NCI-H748 (cell line): ENCODE results near the gene FDXACB1.
"Not testable (repeated sequence)": the region's sequence is repeated elsewhere in the genome, so short reads cannot be mapped to it uniquely, and the experiment has no call there.

ENCODE experiments used
- DNase-seq: peaks from one replicate; lab custom pipeline; 2025; ENCODE audit not compliant: unreplicated experiment; lab: John Stamatoyannopoulos, UW

FDXACB1 gene

DNA sequence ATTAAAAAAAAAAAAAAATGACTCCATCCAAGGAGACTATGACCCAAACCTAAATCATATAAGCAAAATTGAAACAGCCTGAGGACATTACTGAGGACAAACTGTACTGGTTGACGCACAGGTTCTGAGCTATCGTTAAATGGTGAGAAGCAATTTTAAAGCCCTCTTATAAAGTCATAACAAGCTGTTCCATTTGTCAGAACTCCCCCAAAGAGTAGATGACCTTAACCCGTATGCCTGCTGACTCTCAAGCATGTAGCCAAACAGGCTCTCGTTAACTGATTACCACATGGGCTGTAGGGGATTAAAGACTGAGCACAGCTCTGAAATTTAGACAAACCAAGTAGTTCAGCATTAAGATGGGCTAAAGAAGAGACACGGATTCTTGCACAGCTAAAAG, 30.4 kb upstream of the FDXACB1 start:
- no peak for DNase-seq

DNA sequence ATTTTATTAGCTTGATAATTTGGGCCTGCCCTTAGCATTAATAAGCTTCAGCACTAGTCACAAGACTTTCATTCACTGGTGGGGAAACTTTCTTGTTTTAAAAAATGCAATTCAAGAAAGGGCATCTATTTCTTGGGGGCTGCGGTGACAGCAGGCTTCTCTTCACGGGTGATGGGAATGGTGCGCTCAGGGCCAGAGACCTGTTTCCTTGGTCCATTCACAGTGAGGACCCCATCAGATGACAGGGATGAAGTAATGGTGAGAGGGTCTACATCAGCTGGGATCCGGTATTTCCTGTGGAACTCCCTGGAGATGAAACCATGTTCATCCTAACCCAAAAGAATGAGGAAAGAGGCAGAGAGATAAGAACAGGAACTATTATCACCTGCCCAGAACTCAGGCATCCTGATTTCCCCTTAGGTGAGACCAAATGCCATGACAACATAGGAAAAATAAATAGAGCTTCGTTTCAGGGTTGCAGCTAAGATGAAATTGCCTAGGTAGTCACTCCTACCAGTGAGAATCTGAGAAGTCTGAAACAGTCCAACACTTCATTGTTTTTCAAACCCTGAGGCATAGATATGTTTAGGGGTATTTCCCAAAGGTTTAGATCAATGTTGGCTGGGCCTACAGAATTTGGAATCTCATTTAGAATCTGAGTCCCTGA, 29.8 kb upstream of the FDXACB1 start:
- DNase-seq: no peak

DNA sequence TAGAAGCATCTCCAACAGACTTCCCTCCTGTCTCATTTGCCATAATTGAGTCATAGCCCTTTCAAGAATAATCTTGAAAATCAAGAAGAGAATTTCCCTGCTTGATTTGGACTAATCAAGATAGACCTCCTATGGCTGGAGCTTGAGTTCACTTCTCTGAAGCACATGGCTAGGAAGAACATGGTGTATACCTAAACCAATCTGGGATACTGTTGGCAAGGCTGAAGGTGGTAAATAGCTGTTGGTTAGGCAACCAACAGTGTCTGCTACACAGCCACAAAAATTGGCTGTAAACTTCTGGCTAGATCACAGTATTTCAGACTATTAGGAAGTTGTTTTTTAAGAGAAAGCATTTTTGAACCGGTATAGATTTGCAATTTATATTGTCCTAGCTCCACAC, 27.7 kb upstream of the FDXACB1 start:
- DNase-seq: no peak

DNA sequence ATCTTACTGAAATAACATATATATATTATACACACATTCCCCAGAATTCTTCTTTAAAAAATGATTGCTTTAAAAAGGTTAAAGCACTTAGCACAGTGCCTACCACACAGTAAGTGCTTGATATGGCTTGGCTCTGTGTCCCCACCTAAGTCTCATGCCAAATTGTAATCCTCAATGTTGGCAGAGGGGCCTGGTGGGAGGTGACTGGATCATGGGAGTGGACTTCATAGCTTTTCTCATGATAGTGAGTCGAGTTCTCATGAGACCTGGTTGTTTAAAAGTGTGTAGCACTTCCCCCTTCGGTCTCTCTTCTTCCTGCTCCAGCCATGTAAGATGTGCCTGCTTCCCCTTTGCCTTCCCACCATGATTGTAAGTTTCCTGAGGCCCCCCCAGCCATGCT, 26.4 kb upstream of the FDXACB1 start:
- DNase-seq: no peak

DNA sequence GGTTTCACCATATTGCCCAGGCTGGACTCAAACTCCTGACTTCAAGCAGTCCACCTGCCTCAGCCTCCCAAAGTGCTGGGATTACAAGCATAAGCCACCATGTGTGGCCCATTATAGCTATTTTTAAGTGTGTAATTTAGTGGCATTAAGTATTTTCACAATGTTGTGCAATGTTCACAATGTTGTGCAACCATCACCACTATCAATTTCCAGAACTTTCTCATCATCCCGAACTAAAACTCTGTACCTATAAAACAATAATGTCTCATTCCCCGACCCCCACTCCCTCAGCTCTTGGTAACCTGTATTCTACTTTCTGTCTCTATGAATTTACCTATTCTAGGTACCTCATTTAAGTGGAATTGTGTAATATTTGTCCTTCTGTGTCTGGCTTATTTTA, 7.9 kb upstream of the FDXACB1 start:
- no peak for DNase-seq

DNA sequence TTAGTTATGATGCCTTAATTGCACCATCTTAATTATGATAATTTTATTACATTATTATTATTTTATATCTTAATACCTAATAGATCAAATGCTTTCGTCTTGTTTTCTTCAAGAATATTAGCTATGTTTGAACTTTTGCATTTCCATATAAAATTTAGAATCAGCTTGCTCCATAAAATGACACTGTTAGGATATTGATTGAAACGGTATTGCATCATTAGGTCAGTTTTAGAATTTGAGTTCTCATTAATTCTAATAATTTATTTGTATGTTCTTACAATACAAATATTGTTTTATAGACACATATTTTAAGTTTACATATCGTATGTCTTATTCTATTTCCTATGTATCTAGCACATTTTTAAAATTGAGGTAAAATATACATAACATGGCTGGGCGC, 7.1 kb upstream of the FDXACB1 start:
- DNase-seq: no peak

DNA sequence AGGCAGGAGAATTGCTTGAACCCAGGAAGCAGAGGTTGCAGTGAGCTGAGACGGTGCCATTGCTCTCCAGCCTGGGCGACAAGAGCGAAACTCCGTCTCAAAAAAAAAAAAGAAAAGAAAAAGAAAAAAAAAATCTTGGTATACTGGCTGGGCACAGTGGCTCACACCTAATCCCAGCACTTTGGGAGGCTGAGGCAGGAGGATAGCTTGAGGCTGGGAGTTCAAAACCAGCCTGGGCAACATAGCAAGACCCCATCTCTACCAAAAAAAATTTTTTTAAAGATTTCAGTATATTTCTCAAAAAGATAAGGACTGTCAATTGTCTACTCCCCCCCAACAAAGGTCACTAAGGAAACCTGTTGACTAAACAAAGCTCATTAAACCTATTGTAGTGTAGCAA, 6.1 kb upstream of the FDXACB1 start:
- DNase-seq: not testable (repeated sequence)

DNA sequence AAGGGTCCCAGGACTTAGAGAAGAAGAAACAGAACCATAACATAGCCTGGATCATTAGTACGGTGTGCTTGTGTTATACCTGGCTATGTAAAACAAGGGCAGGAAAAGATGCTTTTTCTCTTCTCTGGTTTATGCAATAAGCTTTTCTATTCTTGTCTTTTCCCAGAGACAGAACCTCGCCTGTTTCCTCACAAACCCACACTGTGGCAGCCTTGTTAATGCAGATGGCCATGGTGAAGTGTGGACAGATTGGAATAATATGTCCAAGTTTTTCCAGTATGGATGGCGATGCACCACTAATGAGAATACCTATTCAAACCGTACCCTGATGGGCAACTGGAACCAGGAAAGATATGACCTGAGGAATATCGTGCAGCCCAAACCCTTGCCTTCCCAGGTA, 3.2 kb upstream of the FDXACB1 start:
- DNase-seq: no peak

DNA sequence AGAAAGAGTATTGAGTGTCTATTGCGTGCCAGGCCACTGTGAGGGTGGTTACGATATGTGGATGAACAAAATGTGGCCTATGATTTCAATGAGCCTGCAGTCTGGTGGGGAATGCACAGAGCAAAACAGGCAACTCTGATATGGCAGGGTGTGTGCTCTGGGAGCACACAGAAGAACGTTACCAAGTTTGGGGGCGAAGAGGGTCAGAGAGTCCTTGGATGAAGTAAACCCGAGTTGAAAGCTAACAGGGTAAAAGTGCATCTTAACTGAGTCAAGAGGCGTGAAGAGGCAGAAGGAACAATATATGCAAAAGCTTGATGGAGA, 634 bp upstream of the FDXACB1 start:
- no peak for DNase-seq

DNA sequence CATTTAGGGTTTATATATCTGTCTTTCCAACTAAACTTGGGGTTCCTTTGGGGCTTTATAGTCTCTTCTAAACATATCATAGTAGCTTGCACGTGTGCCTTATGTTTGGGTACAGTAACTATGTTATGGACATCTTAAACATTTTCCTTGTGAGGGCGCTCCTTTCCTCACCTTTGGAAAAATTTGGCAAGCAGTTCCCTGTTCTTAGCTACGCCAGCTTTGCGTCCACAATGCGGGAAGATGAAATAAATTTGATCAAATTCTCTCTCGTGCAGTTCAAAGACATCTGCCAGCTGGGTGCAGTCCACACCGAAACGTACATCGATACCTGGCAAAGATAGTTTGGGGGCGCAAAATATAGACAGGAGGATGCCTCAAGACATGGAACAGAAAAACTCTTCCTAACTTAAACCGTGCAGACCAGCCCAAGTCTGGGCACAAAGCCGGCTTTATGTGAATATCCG, 548 bp downstream of the FDXACB1 start:
- DNase-seq: peak; percentile 58

DNA sequence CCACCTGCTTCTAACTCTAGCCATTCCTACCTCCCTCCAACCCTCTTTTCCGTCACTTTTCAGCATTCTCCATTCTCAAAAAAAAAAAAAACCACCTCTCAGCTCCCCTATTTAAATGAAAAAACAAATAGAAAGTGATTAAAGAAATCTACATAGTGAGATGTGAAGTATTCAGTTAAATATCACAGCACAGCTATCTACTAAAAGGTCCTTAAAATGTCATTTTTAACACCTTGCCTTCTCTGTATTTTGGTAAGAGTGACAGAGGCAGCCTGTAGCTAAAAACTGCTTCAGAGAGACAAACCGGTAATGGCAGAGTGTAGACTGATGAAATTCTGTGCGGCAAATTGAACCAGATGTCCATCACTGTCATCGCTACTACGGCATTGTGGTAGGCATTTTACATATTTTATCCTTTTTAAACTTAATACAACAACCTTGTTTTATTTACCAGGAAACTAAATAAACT, 7.2 kb downstream of the FDXACB1 start:
- DNase-seq: peak; percentile 4

DNA sequence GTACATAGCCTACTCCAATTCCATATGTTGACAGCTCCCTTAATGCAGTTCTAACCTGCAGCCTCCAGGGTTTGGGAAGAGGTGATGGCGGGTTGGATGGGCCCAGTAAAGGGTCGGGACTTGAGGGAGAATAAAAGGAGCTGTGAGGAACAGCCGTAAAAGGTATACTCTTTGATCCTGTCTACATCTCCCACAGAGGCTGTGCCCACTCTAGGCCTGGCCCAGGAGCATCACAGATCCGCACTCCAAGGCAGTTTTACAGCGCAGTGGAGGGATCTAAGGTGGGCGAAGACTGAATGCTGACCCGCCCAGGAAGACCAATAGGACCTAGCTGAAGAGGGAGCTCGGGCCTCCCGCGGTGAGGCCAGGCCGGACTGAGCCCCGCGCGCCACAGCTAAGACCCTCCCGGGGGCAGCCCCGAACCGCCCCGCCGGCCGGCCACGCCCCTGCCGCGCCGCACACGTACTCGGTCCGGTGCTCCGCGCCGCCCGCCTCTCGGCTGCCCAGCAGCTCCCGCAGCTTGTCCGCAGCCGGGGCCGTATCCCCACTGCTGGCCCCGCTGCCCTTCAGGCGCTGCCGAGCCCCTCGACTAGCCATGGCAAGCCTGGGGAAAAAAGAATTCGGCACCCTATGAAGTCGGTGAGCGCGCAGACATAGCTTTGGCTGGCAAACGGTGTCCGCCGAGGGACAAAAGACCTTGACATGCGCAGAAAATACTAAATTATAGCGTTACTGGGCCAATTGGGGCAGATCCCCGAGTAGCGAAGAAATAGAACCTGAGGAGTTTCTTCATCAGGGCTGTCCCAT, 7.9 kb downstream of the FDXACB1 start, which contains the start of gene ALG9:
Gene ALG9 (minus strand): TSS at position 696 of the 807 bp plus-strand sequence. CDS start 99 bp downstream, at position 597.
- DNase-seq: peak; percentile 78

DNA sequence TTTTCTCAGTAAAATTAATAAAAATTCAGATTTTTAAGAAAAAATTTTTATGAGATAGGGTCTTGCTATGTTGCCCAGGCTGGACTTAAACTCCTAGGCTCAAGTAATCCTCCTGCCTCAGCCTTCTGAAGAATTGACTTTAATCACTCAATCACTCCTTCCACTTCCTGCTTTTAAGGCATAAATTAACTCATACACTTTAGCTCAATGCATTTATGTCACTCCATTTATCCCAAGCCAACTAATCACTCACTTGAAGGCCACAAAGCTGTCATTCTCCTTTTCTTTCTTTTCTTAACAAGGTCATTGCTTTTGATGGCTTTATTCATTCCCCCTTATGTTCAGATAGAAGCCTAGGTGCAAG, 8.5 kb downstream of the FDXACB1 start:
- DNase-seq: no peak

DNA sequence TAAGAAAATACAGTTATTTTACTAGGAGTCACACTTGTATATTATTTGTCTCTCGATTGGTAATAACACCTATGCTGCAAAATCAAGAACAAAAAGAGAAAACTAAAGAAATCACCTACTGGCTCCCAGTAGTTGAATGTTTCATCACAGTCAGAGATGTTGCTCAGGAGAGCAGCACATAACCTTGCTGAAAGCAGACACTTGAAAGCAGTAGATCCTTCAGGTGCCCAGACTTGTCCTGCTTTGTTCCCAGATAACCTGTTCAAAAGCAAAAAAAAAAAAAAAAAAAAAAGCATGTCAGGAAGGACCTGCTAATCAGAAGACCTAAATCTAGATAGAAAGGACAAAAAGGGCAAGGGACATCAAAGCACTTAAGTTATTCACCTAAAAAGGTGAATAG, 8.9 kb downstream of the FDXACB1 start:
- no peak for DNase-seq

DNA sequence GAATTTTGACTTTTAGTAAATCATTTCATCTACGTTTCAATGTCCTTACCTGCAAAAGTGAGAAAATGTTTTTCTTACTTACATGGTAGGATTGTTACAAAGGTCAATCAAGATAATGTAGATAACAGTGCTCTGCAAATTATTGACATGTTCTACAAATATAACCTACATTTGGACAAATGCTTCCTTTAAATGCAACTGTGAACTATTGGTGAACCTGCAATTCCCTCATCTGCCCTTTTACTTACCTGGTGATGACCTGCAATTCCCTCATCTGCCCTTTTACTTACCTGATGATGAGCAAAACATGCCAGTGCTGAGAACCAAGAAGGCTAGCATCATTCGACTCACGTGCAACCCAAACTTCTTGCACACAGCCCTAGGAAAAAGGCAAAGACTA, 18.7 kb downstream of the FDXACB1 start:
- no peak for DNase-seq

DNA sequence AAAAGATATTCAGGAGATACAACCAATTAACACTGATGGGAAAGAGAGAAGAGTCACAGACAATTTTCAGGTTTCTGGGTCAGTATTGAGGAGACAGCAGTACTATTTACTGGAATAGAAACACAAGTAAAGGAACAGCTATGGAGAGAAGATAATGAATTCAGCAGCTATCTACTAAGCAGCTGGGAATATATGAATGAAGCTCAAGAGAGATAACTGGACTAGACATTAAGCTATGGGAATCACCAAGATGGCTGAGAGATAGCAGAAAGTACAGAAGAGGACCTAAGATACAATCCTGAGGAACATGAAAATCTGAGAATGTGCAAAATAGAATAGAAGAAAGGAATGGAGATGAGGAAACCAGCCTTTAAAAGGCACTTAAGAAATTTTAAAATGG, 23.5 kb downstream of the FDXACB1 start:
- DNase-seq: no peak

DNA sequence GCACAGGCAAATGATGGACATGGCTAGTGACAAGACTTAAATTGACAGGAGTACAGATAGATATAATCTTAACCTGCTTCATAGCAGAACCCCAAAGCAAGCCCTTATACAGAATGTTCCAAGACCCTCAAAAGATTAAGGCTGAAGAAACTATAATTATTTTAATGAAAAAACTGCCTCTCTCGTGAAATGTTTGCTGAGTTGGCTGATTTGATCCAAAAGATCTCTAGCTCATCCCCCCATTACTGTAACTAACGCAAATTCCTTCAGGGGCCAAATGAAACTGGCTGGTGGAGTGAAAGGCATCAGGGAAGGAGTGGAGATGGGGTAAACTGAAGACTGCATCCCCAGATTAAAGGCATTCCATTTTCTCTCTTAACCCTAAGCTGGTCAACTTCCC, 26.9 kb downstream of the FDXACB1 start:
- no peak for DNase-seq

DNA sequence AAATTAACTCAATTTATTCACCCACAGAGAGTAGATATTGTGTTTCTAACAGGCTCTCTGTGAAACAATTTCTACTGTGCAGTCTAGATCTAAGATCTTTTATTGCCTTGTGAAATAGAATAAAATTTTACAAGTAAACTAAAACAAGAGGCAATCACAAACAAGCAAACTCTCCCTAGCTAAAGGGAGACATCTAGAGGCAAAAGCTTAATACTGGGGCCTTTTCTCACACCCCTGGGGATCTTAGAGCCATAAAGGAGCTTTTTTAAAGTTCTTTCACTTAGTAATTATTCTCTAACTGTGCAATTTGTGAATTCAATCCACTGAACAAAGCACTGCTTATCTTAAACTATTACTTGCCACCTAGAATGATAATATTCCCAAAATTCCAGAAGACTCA, 27.3 kb downstream of the FDXACB1 start:
- no peak for DNase-seq

DNA sequence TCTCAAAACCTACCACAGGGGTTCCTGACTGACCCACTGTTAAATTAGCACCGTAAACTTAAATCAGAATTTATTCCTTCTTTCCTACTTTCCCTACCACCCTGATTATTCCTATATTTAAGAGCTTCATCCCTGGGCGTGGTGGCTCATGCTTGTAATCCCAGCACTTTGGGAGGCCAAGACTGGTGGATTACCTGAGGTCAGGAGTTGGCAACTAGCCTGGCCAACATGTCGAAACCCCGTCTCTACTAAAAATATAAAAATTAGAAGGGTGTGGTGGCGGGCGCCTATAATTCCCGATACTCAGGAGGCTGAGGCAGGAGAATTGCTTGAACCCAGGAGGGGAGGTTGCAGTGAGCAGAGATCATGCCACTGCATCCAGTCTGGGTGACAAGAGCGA, 27.9 kb downstream of the FDXACB1 start:
- no peak for DNase-seq

DNA sequence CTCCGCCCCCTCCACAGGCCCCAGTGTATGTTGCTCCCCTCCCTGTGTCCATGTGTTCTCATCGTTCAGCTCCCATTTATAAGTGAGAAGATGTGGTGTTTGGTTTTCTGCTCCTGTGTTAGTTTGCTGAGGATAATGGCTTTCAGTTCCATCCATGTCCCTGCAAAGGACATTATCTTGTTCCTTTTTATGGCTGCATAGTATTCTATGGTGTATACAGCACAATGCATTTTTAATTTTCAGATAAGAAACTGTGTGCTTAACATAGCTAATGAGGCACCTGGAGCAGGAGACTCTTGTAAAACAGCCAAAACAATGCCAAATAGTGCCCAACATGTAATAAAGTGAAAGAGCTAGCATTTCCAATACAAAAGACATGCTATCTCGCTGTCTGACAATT, 29.3 kb downstream of the FDXACB1 start:
- DNase-seq: no peak

DNA sequence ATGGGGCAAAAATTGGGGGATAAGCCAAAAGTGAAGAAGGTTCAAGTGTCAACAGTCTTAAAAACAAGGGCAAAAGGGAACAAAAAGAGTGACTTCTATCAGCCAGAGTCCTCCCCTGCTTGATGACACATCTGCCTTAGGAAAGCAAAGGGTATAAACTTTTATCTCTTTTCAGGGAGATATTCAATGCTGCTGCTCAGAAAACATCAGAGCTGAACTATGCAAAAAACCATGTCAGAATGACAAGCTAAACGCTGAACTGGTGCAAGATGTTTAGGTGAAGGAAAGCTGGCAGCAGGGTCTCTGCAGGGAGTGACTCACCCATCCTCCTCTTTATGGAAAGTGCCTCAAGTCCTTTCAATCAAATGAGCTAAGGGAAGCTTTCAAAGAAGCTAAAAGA, 32.3 kb downstream of the FDXACB1 start:
- no peak for DNase-seq

DNA sequence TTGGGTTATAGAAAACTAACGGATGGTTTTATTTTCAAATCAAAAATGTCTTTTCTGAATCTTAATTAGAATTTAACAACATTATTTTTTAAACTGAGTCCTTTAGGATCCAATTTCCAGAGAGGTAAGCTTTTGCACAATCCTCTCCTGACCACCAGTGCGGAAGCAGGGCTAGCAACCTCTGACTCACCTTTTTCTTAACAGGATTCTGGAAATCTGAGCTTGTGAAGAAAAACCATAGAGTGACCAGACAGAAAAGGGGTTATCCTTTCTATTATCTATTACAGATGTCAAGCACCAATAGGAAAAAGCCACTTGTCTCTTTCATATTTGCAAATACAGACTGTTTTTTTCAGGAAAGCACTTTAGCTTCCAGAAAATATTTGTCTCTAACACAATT, 32.9 kb downstream of the FDXACB1 start:
- no peak for DNase-seq
